HG03378 (cell line): Measurements from ENCODE around the gene RIMOC1.
"Not testable (repeated sequence)": the region's sequence is repeated elsewhere in the genome, so short reads cannot be mapped to it uniquely, and the experiment has no call there.

Source experiments
- ATAC-seq: cut with Tn5 transposase; IDR thresholded peaks from one replicate; pipeline ENCODE4 v1.9.1; 2021; ENCODE audit warnings: mild to moderate bottlenecking, moderate library complexity; ENCODE audit not compliant: unreplicated experiment

RIMOC1 gene

GRCh38 chr5:41885286-41885685 lies 18.9 kb upstream of the RIMOC1 start:
- ATAC-seq: no peak

- peak; percentile 64 for ATAC-seq
These were observed 13.0 kb upstream of the RIMOC1 start for GRCh38 chr5:41891066-41891707.

GRCh38 chr5:41892031-41892430 lies 12.1 kb upstream of the RIMOC1 start:
- ATAC-seq: no peak

GRCh38 chr5:41893074-41893851 lies 10.9 kb upstream of the RIMOC1 start:
- peak; percentile 64 for ATAC-seq

- ATAC-seq: no peak
These were observed 7.9 kb upstream of the RIMOC1 start for GRCh38 chr5:41896230-41896629.

GRCh38 chr5:41903382-41903891 lies 707 bp upstream of the RIMOC1 start:
- no peak for ATAC-seq

GRCh38 chr5:41906151-41906550 lies 2.0 kb downstream of the RIMOC1 start:
- no peak for ATAC-seq

- no peak for ATAC-seq
These were observed 4.4 kb downstream of the RIMOC1 start for GRCh38 chr5:41908374-41909079.

DNA sequence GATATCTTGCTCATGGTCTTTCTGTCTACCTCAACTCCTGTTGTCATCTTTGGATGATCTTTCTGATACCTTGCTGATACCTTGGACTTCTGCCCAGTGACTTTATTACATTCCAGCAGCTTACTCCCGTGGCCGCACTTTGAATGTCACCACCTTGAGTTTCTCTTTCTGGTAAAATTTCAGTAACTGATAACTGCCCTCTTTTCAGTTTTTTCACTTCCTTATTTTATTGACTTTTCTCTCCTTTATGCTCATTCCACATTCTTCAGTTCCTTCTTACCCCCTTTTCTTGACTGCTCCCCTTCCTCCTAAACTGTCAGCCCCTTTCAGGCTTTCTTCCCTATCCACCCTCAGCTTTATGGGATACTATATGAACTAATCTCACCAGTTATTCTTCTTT lies 14.0 kb downstream of the RIMOC1 start:
- ATAC-seq: peak; percentile 51

DNA sequence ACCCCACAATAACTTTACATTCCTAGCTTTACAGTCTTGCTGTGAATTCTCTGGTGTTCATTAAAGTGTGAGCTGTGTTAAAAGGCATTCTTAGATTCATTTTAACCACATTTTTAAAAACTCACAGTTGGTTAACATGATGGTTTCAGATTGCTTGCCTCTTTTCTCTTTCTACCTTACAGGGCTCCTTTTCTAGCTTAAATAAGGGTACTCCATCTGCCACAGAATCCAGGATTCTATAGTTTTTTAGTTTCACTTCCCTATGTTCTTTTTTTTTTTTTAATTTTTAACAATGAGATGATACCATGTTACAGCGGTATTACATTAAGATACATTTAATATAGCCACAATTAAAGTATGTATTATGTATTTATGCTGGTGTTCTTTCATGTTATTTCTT lies 17.0 kb downstream of the RIMOC1 start:
- ATAC-seq: no peak

DNA sequence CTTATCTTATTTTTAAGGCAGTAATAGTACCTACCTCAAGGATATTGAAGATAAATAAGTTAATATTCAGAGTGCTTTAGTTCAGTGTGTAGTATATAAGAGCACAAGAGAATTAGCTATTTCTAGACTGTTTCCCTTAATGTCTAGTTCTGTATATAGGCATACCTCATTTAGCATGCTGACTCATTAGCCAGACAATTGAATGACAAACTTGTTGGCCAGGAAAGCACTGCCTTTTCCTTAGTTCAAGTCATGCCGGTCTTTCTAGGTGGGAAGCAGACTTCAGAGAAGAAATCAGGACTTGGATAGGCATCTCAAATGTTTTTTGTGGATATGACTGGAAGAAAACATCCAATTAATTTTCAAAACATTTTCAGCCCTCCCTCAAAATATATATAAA lies 17.7 kb downstream of the RIMOC1 start:
- no peak for ATAC-seq

DNA sequence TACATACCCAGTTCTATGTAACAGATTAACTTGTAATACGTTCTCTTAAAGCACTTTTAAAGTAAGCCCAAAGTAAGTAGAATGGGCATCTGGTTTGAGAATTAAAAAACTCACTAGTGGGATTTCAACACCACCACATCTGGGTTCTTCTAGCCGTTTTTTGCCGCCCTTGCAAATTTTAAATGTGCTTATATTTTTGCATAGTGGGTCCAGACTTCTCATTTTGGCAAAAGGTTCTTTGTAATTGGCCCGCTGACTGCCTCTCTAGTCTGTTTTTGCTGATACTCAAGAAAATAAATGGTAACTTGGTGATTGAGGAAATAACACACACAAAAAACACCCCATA lies 20.4 kb downstream of the RIMOC1 start:
- no peak for ATAC-seq

DNA sequence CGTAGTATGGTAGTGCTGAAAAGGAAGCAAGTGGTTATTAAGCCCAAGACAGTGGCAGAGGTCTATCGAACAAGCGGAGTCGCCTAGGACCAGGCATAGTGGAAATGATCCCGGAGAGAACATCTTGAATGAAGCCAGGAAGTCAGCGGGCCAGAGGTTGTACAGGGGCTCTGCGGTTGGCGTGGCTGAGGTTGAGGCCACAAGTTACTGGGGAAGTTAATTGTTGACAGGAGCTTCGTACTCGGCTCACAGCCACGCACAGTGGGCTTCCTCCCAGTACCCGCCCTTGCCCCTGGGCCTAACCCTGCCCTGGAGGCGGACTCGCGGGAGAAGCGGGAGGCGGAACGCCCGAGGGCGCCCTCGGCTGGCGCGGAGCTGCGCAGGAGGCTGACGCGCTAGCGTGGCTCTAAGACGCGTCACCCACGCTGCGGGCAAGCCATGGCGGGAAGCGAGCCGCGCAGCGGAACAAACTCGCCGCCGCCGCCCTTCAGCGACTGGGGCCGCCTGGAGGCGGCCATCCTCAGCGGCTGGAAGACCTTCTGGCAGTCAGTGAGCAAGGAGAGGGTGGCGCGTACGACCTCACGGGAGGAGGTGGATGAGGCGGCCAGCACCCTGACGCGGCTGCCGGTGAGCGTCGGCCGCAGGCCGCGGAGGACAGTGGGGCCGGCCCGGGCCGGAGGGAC lies 20.9 kb downstream of the RIMOC1 start, which contains the start of gene FBXO4:
TSS of gene FBXO4 (plus strand) at position 410 of the 683 bp plus-strand sequence. CDS start at position 439, 29 bp downstream.
- peak; percentile 88 for ATAC-seq

GRCh38 chr5:41925555-41925951 lies 21.4 kb downstream of the RIMOC1 start:
- ATAC-seq: peak; percentile 29

DNA sequence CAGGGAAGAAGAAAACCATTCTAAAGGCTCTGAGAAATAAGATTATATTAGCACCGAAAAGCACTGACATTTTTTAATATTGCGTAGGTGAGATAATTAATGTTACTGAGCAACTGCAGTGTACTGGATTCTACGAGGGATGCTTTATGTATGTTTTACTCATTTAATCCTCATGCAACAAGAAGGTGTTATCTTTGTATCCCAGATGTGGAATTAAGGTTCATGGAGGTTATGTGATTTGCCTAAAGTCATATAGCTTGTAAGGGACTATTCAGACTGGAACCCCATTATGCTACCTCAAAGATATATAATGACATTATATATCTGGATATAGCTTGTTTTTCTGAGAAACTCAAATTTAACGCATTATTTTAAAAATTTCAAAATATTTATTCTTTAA lies 23.5 kb downstream of the RIMOC1 start:
- ATAC-seq: no peak

DNA sequence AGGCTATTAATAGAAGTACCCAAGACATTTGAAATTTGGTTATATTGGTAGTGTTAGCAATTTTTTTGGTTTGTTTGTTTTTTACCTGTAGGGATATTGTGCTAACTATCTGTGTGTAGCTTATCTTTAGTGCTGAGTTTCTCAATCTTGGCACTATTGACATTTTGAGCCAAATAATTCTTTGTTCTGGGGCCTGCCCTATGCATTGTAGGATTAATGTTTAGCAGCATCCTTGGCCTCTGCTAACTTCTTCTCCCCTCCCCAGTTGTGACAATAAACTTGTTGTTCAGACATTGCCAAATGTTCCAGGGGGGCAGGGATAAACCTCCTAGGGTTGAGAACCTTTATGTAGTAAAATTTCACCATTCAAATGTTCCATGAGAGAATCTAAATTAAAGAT lies 24.9 kb downstream of the RIMOC1 start:
- no peak for ATAC-seq

DNA sequence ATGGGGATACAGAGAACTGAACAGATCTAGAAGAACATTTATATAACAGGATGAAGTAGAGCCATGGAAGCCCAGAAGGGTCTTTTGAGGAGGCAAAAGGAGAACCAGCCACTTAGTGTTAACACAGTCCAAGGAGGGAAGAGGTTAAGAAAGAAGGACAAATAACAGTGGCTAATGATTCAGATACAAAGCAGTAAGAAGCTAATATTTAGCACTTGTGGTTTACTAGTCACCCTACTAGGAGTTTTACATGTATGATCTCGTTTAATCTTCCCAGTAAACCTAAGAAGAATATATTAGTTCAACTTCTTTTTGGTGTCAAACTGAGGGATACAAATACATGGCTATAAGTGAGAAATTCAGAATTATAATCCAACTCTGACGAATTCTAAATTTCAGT lies 28.6 kb downstream of the RIMOC1 start:
- ATAC-seq: no peak

GRCh38 chr5:41935544-41935943 lies 31.4 kb downstream of the RIMOC1 start:
- ATAC-seq: no peak

GRCh38 chr5:41940641-41941040 lies 36.5 kb downstream of the RIMOC1 start:
- no peak for ATAC-seq

GRCh38 chr5:41945332-41945955 lies 41.3 kb downstream of the RIMOC1 start:
- not testable (repeated sequence) for ATAC-seq

GRCh38 chr5:41951224-41951623 lies 47.1 kb downstream of the RIMOC1 start:
- ATAC-seq: no peak
